Natural killer cell (primary cell): ENCODE data around the gene STK39. TPM values are rescaled to one million over a fixed set of nuclear protein-coding genes. Genes with fewer than 3 reads are reported as not detected.
A peak's percentile ranks its signal among the peaks of the same experiment; 100 is the strongest.

ENCODE experiments used
- ATAC-seq, 3 donors: fragments of 150-1000 bp in 2 of 3; fragments of 200-7000 bp in 1 of 3; cut with Tn5 transposase; 1 replicate in 1 of 3; 2 replicates in 2 of 3; pipeline ENCODE4 v1.10.0; 2021; ENCODE audit warnings: mild to moderate bottlenecking in 2 of 3, moderate library complexity in 2 of 3
- DNase-seq, 2 donors: peaks; one replicate each; pipeline versions ENCODE4 v3.0.0 to v3.0.0-alpha.2; 2013 to 2021; ENCODE audit warnings: mixed read lengths in 1 of 2
- H3K27ac ChIP-seq: one replicate; pipeline ENCODE4 v1.5.1; 2013; ENCODE audit warnings: mild to moderate bottlenecking, low read length
- H3K27me3 ChIP-seq: one replicate; pipeline ENCODE4 v1.6.1; 2013; ENCODE audit warnings: low read length; ENCODE audit not compliant: control insufficient read depth, insufficient read depth
- H3K36me3 ChIP-seq: one replicate; pipeline ENCODE4 v1.6.1; 2013; ENCODE audit warnings: low read length; ENCODE audit not compliant: control insufficient read depth, insufficient read depth
- H3K4me1 ChIP-seq: one replicate; pipeline ENCODE4 v1.6.1; 2013; ENCODE audit warnings: low read length; ENCODE audit not compliant: control insufficient read depth, insufficient read depth
- H3K4me3 ChIP-seq: one replicate; pipeline ENCODE4 v1.5.1; 2013; ENCODE audit warnings: low read length
- H3K9me3 ChIP-seq: one replicate; pipeline ENCODE4 v1.6.1; 2013; ENCODE audit warnings: low read length; ENCODE audit not compliant: control insufficient read depth, insufficient read depth
- H3K27ac Mint-ChIP-seq, 2 donors: one replicate each; pipeline ENCODE4 v1.8.0; 2022; ENCODE audit warnings: mild to moderate bottlenecking in 2 of 2, mixed read lengths in 2 of 2, moderate library complexity in 1 of 2
- H3K27me3 Mint-ChIP-seq, 2 donors: one replicate each; pipeline ENCODE4 v1.8.0; 2022; ENCODE audit warnings: low read depth in 2 of 2, mixed read lengths in 2 of 2
- H3K36me3 Mint-ChIP-seq: one replicate; pipeline ENCODE4 v1.8.0; 2022; ENCODE audit warnings: mixed read lengths
- H3K4me1 Mint-ChIP-seq, 2 donors: one replicate each; pipeline ENCODE4 v1.8.0; 2022; ENCODE audit warnings: mixed read lengths in 2 of 2
- H3K4me3 Mint-ChIP-seq: one replicate; pipeline ENCODE4 v1.8.0; 2022; ENCODE audit warnings: mild to moderate bottlenecking, moderate library complexity, mixed read lengths
- H3K9me3 Mint-ChIP-seq, 2 donors: one replicate each; pipeline ENCODE4 v1.8.0; 2022; ENCODE audit warnings: mixed read lengths in 2 of 2
- WGBS: methylation state at CpG from one replicate; pipeline ENCODE4 v1.1.7; 2013; ENCODE audit warnings: missing lambda C conversion rate; ENCODE audit not compliant: insufficient coverage; 5-methylcytosine and 5-hydroxymethylcytosine counted together
- intact Hi-C: fragments of 100-400 bp; cut with micrococcal nuclease; formaldehyde crosslinking; loops from one replicate; pipeline ENCODE4 v1.14.2; 2022
- total RNA-seq, 4 donors: library from RNA; stranded (reverse); fragments of 120-200 nt in 1 of 4; gene quantifications; one replicate each; pipeline versions ENCODE4 v1.2.3 to v1.2.4, GENCODE V29; 2013 to 2022
- TF ChIP-seq, protein P1 (sequence below): fragments of 200-600 bp; IDR thresholded peaks from one replicate; pipeline ENCODE4 v1.8.0; 2022; ENCODE audit warnings: antibody characterized with exemption

Gene STK39
- total RNA-seq, 3 donors from 2014 or later (not counting 1 experiment from before 2014, with no cell fraction given), result 53.3 to 79.3 (median 66.6) TPM

DNA sequence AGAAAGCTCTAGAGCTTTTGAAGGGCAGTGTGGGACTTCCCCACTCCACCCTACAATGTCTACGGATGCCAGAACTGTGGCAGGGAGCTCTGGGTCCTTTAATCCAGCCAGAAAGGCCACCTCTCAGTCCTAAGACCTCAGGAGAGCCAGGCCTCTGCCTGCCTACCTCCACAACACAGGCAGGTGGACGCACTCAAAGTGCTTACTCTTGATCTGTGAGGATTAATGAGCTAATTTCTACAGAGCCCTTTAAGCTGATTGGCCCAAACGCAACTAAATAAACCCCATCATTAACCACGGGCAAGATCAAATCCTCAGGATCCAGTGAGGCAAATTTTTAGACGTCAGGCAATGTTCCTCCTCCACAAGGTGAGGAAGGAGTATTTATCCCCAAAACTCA is 8.1 kb downstream of the STK39 start:
- Mint-ChIP-seq H3K27ac (no peak overlapping the region), H3K36me3 (no peaks in the 10 kb centered on the region), H3K27me3 (no peaks in the 10 kb centered on the region), H3K9me3 (no peaks in the 10 kb centered on the region), H3K4me3 (no peak overlapping the region), H3K4me1 (peaks cover 19 to 34% of the 10 kb centered on the region in 2 donors)
- DNase-seq (no peak), ATAC-seq (no peak)
- 78% methylated on average over 4 of the region's 5 CpGs for WGBS
- Histone ChIP-seq H3K4me1 (peaks cover 31% of the 10 kb centered on the region), H3K27ac (no peak overlapping the region), H3K4me3 (no peak overlapping the region), H3K9me3 (no peaks in the 10 kb centered on the region), H3K36me3 (no peaks in the 10 kb centered on the region), H3K27me3 (no peaks in the 10 kb centered on the region)
- intact Hi-C loops, result no loop called here
- TF ChIP-seq, protein P1, sequence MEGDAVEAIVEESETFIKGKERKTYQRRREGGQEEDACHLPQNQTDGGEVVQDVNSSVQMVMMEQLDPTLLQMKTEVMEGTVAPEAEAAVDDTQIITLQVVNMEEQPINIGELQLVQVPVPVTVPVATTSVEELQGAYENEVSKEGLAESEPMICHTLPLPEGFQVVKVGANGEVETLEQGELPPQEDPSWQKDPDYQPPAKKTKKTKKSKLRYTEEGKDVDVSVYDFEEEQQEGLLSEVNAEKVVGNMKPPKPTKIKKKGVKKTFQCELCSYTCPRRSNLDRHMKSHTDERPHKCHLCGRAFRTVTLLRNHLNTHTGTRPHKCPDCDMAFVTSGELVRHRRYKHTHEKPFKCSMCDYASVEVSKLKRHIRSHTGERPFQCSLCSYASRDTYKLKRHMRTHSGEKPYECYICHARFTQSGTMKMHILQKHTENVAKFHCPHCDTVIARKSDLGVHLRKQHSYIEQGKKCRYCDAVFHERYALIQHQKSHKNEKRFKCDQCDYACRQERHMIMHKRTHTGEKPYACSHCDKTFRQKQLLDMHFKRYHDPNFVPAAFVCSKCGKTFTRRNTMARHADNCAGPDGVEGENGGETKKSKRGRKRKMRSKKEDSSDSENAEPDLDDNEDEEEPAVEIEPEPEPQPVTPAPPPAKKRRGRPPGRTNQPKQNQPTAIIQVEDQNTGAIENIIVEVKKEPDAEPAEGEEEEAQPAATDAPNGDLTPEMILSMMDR, result no peak

DNA sequence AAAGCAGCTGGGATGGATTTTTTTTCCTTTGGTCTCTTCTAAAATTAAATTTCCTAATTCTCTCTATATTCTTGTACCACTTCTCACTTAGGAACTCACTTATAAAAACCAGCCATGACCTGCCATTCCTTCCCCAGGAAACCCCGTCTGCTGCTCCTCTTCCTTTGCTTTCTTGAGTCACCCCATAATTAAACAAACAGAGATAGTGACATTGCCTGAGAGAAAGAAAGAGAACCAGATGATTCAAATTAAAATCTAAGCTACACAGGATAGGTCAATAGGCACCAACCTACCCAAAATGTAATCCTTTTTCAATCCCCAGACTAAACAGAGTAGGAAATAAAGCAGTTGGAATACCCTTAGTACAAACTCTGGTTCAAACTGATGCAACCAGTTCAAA is 9.7 kb downstream of the STK39 start:
- Mint-ChIP-seq H3K27ac (peak overlapping the region in 1 of 2 donors; percentile 74), H3K36me3 (no peaks in the 10 kb centered on the region), H3K27me3 (no peaks in the 10 kb centered on the region), H3K4me1 (peaks cover 20 to 29% of the 10 kb centered on the region in 2 donors), H3K4me3 (no peak overlapping the region), H3K9me3 (no peaks in the 10 kb centered on the region)
- TF ChIP-seq, protein P1, result no peak
- whole genome bisulfite sequencing, result 70% methylated on average over 1 of the region's 1 CpG
- Histone ChIP-seq H3K27ac (no peak overlapping the region), H3K4me1 (peaks cover 29% of the 10 kb centered on the region), H3K4me3 (no peak overlapping the region), H3K27me3 (no peaks in the 10 kb centered on the region), H3K36me3 (no peaks in the 10 kb centered on the region), H3K9me3 (no peaks in the 10 kb centered on the region)
- no peak for DNase-seq
- intact Hi-C loops, result no loop called here
- ATAC-seq, result no peak

DNA sequence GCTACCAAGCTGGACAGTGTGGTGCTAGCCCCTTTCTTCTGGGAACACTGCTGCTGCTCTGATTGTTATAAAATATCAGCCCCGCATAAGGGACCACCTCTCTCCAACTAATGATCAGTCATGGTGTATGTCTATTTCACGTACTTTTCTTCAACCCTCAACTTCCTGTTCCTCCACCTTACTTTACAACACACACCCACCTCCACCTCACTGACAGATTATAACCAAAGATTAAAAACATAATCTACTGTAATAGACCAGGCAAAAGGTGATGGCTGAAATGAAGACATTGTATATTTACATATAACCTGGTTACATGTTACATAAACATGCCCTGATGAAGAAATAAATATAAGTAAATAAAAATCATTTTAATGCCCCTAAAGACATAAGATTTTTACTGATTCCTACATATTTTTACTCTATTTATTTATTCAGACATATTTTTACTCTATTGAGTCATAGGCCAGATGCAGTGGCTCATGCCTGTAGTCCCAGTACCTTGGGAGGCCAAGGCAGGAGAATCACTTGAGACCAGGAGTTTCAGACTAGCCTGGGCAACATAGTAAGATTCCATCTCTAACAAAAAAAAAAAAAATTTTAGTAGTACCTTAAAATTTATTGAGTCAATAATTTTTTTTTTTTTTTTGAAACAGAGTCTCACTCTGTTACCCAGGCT is 12.8 kb downstream of the STK39 start:
- ATAC-seq (peak in 2 of 3 donors; percentile 44 to 58), DNase-seq (peak in 1 of 2 donors; percentile 51)
- Histone ChIP-seq H3K36me3 (peaks cover 3% of the 10 kb centered on the region), H3K4me3 (no peak overlapping the region), H3K9me3 (no peaks in the 10 kb centered on the region), H3K27me3 (no peaks in the 10 kb centered on the region), H3K27ac (peak overlapping the region; percentile 8), H3K4me1 (peaks cover 15% of the 10 kb centered on the region)
- WGBS, result 45% methylated on average over 2 of the region's 2 CpGs
- H3K9me3 Mint-ChIP-seq, result no peaks in the 10 kb centered on the region
- no peaks in the 10 kb centered on the region for H3K27me3 Mint-ChIP-seq
- peak overlapping the region; percentile 37 to 48 for H3K27ac Mint-ChIP-seq
- H3K36me3 Mint-ChIP-seq, result no peaks in the 10 kb centered on the region
- intact Hi-C loops, result no loop called here
- TF ChIP-seq, protein P1, result no peak
- peaks cover 49 to 57% of the 10 kb centered on the region in 2 donors for H3K4me1 Mint-ChIP-seq
- H3K4me3 Mint-ChIP-seq, result peak overlapping the region; percentile 3
